Left hindlimb (tissue), 1 donor: ENCODE data around the gene NCKAP5.
"Not testable (repeated sequence)": the region's sequence is repeated elsewhere in the genome, so short reads cannot be mapped to it uniquely, and the experiment has no call there.

Source experiments
- DNase-seq: peaks from one replicate; pipeline ENCODE4 v3.0.0-alpha.2; 2018

NCKAP5 gene

DNA sequence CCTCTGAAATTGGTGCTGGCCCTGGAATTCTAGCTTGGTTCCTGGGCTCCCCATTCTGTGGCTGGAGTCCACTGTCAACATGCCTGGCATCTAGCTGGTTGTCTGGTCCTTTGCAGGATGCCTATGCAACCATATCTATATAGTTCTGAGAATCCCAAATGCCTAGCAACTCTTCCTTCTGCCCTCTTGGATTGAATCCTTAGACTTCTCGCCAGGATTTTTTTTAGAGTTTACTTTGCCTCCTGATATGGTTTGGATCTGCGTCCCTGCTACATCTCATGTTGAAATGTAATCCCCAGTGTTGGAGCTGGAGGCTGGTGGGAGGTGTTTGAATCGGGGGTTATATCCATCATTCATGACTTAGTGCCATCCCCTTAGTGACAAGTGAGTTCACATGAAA is 833.3 kb downstream of the NCKAP5 start:
- no peak for DNase-seq

DNA sequence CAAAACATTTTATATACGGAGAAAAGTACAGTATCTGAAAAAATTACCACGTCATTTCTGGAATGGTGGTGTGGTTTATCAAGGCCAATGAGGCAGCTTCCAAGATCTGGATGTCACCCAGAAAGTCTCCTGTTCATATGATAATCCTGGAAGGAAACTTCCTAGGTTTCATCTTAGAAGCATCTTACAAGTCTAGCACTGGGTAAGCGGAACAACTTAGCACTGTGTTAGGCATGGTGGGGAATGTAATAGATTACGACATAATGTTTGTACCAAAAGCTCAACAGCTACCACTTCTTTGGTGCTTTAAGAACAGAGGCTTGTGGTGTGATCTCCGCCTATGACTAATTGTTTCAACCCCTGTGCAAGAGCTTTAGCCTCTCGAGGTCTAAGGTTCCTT is 835.2 kb downstream of the NCKAP5 start:
- DNase-seq: no peak

DNA sequence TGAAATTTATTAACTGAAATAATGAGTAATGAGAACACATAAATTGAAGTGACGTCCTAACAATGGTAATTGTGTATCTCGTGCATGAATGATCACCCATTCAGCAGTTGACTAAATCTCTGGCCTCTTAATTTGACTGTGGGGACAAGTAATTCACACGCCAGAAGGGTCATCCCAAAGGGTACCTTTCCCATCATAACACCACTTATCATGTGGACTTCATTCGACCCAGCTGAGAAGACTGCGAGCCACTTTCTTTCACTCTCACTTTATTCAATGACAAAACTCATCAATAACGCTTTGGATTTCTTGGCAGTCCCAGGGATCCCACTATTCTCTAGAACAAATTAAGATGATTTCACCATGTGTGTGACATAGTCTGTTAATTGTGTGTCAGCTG is 835.6 kb downstream of the NCKAP5 start:
- DNase-seq: no peak

GRCh38 chr2:132731441-132731840 is 836.8 kb downstream of the NCKAP5 start:
- no peak for DNase-seq

GRCh38 chr2:132730611-132731010 is 837.7 kb downstream of the NCKAP5 start:
- DNase-seq: no peak

GRCh38 chr2:132729522-132729921 is 838.7 kb downstream of the NCKAP5 start:
- DNase-seq: no peak

- DNase-seq: no peak
Measured at GRCh38 chr2:132726155-132726554, 842.1 kb downstream of the NCKAP5 start.

GRCh38 chr2:132725748-132726147 is 842.5 kb downstream of the NCKAP5 start:
- no peak for DNase-seq

GRCh38 chr2:132725148-132725547 is 843.1 kb downstream of the NCKAP5 start:
- no peak for DNase-seq

- DNase-seq: no peak
Measured at GRCh38 chr2:132721938-132722337, 846.3 kb downstream of the NCKAP5 start.

DNA sequence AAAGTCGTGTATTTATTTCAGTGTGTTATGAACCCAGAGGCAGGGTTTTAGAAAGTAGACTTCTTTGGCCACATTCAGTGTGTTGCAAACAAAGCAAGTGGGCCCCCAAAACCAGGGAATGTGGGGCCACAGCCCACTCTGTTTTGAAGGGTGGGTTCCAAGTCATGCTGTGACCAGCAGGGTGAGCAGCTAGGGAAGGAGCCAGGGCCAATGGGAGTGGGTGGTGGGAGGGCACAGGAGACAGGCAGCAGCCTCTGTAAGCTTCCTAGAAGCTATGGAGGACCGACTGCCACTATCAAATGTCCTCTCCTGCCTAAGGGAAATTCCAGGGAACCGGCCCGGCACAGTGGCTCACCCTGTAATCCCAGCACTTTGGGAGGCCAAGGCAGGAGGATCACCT is 847.9 kb downstream of the NCKAP5 start:
- no peak for DNase-seq

- DNase-seq: no peak
Measured at GRCh38 chr2:132719480-132719879, 848.8 kb downstream of the NCKAP5 start.

DNA sequence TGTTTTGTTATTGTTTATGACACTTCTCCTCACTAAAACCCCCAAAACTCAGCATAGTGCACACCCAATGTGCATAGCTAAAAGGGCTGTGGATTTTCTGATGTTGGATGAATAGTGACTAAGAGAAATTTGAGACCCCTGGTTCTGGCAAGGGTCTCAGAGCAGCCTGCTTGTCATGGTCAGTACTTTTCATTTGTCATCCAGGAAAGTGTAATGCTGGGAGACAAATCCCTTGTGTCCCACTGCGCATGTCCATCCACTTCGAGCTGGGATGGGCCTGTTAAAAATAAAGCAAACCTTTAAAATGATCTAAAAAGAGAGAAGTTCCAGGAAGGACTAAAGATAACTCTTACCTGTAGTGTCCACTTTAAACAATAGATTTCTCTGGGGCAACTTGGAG is 851.3 kb downstream of the NCKAP5 start:
- no peak for DNase-seq

DNA sequence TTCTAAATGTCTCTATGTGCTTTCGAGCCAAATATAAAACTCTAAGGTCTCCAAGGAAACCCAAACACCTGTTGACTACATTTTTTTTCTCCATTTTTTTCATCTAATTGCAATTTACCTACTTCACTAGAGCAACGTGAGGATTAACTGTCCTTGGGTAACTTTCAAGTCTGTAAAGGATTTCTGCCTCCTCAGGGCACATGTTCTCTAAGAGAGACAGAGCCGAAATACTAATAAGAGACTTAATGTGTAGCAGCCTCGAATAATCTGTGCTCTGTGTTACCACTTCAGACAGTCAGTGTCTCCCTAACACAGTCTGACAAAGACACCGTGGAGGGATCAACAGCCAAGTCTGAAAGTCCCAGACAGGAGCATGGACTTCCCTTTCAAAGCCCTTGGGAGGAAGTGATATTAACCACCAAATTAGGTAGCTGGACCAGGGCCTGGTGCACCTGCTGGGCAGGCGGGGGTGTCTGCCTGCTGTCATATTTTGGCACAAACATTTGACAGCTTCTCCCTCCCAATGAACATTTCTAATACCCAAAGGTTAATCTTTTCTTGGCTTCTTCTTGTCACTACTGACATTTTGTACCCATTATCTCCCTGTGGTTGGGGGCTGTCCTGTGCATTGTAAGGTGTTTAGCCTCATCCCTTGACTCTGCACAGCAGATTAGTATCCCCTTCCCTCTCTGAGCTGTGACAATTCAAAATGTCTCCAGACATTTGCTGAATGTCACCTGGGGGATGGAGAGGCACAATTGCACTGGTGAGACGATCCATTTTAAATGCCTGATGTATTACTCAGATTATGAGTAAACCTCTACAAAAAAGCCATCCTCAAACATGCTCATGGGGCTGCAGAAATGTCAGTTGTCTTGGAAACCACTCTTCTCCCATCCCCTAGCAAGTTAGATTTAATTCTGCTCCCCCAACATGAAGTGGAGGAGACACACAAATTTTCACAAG is 852.6 kb downstream of the NCKAP5 start:
- DNase-seq: no peak

DNA sequence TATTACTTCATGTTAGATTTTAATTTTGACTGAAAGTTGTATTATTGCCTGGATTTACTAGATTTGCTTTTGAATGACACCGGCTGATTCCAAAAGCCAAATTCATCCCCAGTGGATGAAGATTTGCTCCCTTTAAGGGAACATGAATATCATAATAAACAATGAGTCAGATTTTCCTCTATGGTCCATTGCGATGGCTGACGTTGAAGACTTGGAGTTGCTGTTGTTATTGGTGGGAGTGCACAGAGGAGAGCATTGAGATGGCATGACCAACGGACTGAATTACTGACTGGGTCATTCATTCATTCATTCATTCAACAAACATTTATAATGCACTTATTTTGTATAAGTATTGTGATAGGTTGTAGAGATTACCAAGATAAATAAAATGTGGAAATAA is 864.9 kb downstream of the NCKAP5 start:
- DNase-seq: no peak

GRCh38 chr2:132701810-132702209 is 866.5 kb downstream of the NCKAP5 start:
- DNase-seq: no peak

DNA sequence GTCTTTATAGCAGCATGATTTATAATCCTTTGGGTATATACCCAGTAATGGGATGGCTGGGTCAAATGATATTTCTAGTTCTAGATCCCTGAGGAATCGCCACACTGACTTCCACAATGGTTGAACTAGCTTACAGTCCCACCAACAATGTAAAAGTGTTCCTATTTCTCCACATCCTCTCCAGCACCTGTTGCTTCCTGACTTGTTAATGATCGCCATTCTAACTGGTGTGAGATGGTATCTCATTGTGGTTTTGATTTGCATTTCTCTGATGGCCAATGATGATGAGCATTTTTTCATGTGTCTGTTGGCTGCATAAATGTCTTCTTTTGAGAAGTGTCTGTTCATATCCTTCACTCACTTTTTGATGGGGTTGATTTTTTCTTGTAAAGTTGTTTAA is 868.5 kb downstream of the NCKAP5 start:
- not testable (repeated sequence) for DNase-seq

DNA sequence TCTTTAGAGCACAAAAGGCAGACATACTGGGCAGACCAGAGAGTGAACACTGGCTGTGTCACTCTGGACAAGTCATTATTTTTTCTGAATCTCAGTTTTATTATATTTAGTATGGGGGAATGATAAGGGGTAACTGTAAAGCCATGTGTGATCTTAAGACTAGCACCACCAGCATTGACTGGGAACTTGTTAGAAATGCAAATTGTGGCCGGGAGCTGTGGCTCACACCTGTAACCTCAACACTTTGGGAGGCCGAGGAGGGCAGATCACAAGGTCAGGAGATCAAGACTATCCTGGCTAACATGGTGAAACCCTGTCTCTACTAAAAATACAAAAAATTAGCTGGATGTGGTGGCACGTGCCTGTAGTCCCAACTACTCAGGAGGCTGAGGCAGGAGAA is 869.9 kb downstream of the NCKAP5 start:
- DNase-seq: not testable (repeated sequence)

DNA sequence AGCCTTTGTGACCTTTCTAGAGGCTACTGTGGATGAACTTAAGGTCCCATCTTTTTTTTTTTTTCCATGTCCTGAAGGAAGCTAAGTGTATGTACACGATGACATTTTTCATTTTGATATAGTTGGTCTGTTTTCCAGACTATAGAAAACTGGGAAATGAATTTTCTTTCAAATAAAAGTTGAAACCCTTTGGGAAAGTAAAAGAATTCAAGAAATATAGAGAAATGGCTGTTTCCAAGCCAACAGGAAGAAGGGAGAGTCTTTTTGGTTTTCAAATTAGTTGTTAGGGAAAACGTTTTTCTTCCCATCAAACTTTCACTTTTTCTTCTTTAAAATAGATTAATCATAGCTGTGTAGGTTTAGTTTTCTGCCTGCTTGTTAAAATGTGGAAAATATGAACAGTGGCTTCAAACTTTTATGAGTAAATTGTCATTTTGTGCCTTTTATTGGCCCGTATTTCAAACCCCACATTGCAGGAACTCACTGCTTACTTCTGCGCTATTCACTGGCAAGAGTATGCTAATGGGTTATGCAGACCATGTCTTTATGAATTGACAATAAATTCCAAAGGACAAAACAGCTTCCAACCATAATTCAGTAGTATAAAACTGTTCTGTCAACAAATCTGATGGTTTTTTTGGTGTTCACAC is 870.6 kb downstream of the NCKAP5 start:
- DNase-seq: no peak

DNA sequence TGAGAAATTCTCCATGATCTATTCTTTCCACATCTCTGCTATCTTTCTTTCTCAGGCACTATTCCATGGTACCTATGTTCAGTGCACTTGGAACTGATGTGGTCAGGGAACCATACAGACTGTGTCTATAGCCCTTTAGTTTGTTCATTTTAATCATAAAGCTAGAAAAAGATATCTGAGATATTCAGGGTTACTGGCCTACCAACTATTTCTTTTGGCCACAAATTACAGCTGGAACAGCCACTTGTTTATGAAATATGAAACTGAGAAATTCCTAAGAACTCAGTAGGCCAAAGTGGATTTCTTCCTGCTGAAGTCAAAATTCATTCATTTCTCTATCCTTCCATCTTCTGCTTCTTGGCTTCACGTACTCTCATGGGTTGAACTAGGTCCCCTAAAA is 875.4 kb downstream of the NCKAP5 start:
- DNase-seq: no peak

- DNase-seq: no peak
Measured at GRCh38 chr2:132691556-132691955, 876.7 kb downstream of the NCKAP5 start.

DNA sequence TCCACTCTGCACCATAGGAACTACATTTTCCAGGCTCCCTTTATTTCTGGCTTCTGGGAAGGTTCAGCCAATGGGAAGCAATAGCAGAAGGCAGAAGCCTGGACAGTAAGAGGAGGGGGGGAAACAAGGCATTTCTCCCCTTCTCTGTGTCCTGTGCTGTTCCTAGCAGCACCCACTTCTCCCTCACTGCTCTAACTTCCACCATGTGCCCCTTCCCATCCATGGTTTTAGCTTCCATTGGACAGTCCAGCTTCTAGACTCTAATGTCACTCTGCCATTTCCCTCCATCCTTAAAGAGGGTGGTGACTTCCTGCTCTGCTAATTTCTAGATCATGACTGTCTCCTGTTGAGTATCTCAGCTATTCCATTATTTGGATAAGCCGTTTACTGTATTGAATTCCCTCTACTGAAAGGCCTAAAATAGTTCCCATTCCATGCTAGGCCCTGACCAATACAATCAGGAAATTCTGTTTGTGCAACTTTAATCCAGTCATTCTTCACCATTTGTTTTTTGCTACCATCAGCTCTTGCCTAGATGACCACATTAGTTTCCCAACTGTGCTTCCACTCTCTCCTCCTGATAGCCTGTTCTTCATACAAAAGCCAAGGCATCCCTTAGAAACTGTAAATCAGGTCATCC is 877.5 kb downstream of the NCKAP5 start:
- no peak for DNase-seq

DNA sequence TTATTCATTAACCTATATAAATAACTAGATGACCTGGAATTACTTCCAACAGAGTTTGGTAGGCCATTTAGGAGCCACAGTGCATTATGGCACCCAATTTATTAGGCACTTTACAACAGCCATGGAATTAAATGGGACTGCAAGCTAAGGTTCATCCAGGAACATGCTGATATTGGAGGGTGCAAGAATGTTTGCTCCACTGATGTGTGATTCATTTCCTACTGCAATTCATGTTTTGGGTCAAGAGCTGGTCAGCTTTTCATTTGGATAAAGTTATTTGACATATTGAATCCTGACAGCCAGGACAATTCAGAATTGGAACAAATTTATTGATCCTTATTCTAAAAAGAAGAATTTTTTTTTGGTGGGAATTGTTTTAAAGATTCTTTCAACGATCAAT is 886.5 kb downstream of the NCKAP5 start:
- no peak for DNase-seq

- no peak for DNase-seq
Measured at GRCh38 chr2:132680544-132680943, 887.7 kb downstream of the NCKAP5 start.
